HepG2 (cell line): ENCODE results near the gene NMNAT1. TPM values are rescaled to one million over a fixed set of nuclear protein-coding genes. Genes with fewer than 3 reads are reported as not detected.

Source experiments
- ATM ChIP-seq: fragments of 450-650 bp; IDR thresholded peaks from 2 replicates; pipeline ENCODE4 v1.7.1; 2017; ENCODE audit warnings: mild to moderate bottlenecking, borderline replicate concordance
- ATRX ChIP-seq: sonication (generic); formaldehyde crosslinking; IDR thresholded peaks from 2 replicates; pipeline ENCODE4 v1.4.0; 2020; ENCODE audit warnings: missing genetic modification reagents, borderline replicate concordance
- DMAP1 ChIP-seq: IDR thresholded peaks from 2 replicates; pipeline ENCODE4 v1.6.1; 2016
- FOSL2 ChIP-seq: sonication (generic); formaldehyde crosslinking; IDR thresholded peaks from 2 replicates; pipeline ENCODE4 v1.4.0; 2020; ENCODE audit warnings: missing genetic modification reagents
- JUND ChIP-seq: sonication (generic); formaldehyde crosslinking; IDR thresholded peaks from 2 replicates; pipeline ENCODE4 v1.8.0; 2022; ENCODE audit warnings: mild to moderate bottlenecking, missing genetic modification reagents
- LCORL ChIP-seq, 2 experiments: fragments of 450-650 bp in 1 of 2; sonication (generic) in 1 of 2; formaldehyde crosslinking in 1 of 2; IDR thresholded peaks; 2 replicates each; pipeline versions ENCODE4 v1.5.0 to v1.6.1; 2017 to 2020; ENCODE audit warnings: antibody characterized with exemption in 1 of 2, missing genetic modification reagents in 1 of 2
- MXI1 ChIP-seq: IDR thresholded peaks from 3 replicates; pipeline ENCODE4 v1.6.1; 2012; ENCODE audit warnings: low read depth, low read length, inconsistent platforms, borderline replicate concordance
- RNF2 ChIP-seq: fragments of 450-650 bp; conservative IDR thresholded peaks from 2 replicates; pipeline ENCODE4 v1.6.1; 2016; ENCODE audit warnings: low read depth
- SMAD3 ChIP-seq: sonication (generic); formaldehyde crosslinking; IDR thresholded peaks from 2 replicates; pipeline ENCODE4 v1.4.0; 2020; ENCODE audit warnings: missing genetic modification reagents
- SRF ChIP-seq: IDR thresholded peaks from 2 replicates; pipeline ENCODE4 v1.6.1; 2011; ENCODE audit warnings: mild to moderate bottlenecking, low read depth, low read length, moderate library complexity
- ZNF549 ChIP-seq: sonication (generic); formaldehyde crosslinking; IDR thresholded peaks from 2 replicates; pipeline ENCODE4 v1.5.0; 2020; ENCODE audit warnings: missing genetic modification reagents
- ZNF552 ChIP-seq: sonication (generic); formaldehyde crosslinking; IDR thresholded peaks from 2 replicates; pipeline ENCODE4 v1.9.0; 2022; ENCODE audit warnings: missing genetic modification reagents, mild to moderate bottlenecking, borderline replicate concordance
- ZNF841 ChIP-seq: sonication (generic); formaldehyde crosslinking; IDR thresholded peaks from 2 replicates; pipeline ENCODE4 v1.8.1; 2023; ENCODE audit warnings: missing genetic modification reagents, borderline replicate concordance
- ZNF879 ChIP-seq: sonication (generic); formaldehyde crosslinking; IDR thresholded peaks from 2 replicates; pipeline ENCODE4 v1.8.1; 2023; ENCODE audit warnings: missing genetic modification reagents
- polyA plus RNA-seq, 8 experiments: library from polyadenylated mRNA; depleted of rRNA in 3 of 8; stranded (reverse) in 7 of 8; unstranded in 1 of 8; fragments of >200 nt; fragmentation: Illumina TruSeq in 4 of 8; extraction: Trizol in 4 of 8; gene quantifications; 2 replicates each; pipeline versions ENCODE4 v1.2.1 to v1.2.3, GENCODE V29; 2011 to 2016; ENCODE audit warnings: low read depth in 4 of 8, missing spikeins in 1 of 8, mixed read lengths in 1 of 8; ENCODE audit not compliant: insufficient read depth in 1 of 8
- total RNA-seq, 5 experiments: library from RNA; depleted of rRNA; stranded (reverse); fragments of >200 nt; fragmentation: Illumina TruSeq; extraction: Trizol; gene quantifications; 2 replicates each; pipeline ENCODE4 v1.2.3, GENCODE V29; 2016; ENCODE audit warnings: low read depth in 1 of 5
- TF ChIP-seq, protein P1 (sequence below): sonication (generic); formaldehyde crosslinking; IDR thresholded peaks from 2 replicates; pipeline ENCODE4 v1.4.0; 2020; ENCODE audit warnings: missing genetic modification reagents
- TF ChIP-seq, protein P2 (sequence below): sonication (generic); formaldehyde crosslinking; IDR thresholded peaks from 2 replicates; pipeline ENCODE4 v1.5.0; 2020; ENCODE audit warnings: missing genetic modification reagents
- TF ChIP-seq, protein P3 (sequence below): sonication (generic); formaldehyde crosslinking; IDR thresholded peaks from 2 replicates; pipeline ENCODE4 v1.4.0; 2020; ENCODE audit warnings: missing genetic modification reagents, mild to moderate bottlenecking, borderline replicate concordance
- TF ChIP-seq, protein P4 (sequence below): sonication (generic); formaldehyde crosslinking; IDR thresholded peaks from 2 replicates; pipeline ENCODE4 v1.4.0; 2020; ENCODE audit warnings: mild to moderate bottlenecking, missing genetic modification reagents
- TF ChIP-seq, protein P5 (sequence below): sonication (generic); formaldehyde crosslinking; IDR thresholded peaks from 2 replicates; pipeline ENCODE4 v1.4.0; 2020; ENCODE audit warnings: mild to moderate bottlenecking, missing genetic modification reagents

The NMNAT1 gene
- total and polyA plus RNA-seq, 2 of the 13 experiments (the other 11 are each of a cell fraction or from before 2014, with no cell fraction given): 5.6 to 12.2 TPM

- TF ChIP-seq, protein P1, sequence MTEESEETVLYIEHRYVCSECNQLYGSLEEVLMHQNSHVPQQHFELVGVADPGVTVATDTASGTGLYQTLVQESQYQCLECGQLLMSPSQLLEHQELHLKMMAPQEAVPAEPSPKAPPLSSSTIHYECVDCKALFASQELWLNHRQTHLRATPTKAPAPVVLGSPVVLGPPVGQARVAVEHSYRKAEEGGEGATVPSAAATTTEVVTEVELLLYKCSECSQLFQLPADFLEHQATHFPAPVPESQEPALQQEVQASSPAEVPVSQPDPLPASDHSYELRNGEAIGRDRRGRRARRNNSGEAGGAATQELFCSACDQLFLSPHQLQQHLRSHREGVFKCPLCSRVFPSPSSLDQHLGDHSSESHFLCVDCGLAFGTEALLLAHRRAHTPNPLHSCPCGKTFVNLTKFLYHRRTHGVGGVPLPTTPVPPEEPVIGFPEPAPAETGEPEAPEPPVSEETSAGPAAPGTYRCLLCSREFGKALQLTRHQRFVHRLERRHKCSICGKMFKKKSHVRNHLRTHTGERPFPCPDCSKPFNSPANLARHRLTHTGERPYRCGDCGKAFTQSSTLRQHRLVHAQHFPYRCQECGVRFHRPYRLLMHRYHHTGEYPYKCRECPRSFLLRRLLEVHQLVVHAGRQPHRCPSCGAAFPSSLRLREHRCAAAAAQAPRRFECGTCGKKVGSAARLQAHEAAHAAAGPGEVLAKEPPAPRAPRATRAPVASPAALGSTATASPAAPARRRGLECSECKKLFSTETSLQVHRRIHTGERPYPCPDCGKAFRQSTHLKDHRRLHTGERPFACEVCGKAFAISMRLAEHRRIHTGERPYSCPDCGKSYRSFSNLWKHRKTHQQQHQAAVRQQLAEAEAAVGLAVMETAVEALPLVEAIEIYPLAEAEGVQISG (CRISPR knock-in tag): peak; percentile 62; the same call in 1 of the 2 replicates
- no peak for TF ChIP-seq RNF2
- no peak for TF ChIP-seq ATM
- no peak for TF ChIP-seq SRF
- TF ChIP-seq MXI1: peak; percentile 97; the same call in 2 of the 3 replicates
- TF ChIP-seq DMAP1 (CRISPR knock-in tag): no peak
- TF ChIP-seq ZNF841: no peak
- TF ChIP-seq, protein P2, sequence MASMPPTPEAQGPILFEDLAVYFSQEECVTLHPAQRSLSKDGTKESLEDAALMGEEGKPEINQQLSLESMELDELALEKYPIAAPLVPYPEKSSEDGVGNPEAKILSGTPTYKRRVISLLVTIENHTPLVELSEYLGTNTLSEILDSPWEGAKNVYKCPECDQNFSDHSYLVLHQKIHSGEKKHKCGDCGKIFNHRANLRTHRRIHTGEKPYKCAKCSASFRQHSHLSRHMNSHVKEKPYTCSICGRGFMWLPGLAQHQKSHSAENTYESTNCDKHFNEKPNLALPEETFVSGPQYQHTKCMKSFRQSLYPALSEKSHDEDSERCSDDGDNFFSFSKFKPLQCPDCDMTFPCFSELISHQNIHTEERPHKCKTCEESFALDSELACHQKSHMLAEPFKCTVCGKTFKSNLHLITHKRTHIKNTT (CRISPR knock-in tag): no peak
- TF ChIP-seq JUND (CRISPR knock-in tag): no peak
- no peak for TF ChIP-seq LCORL (IDR thresholded peaks at IDR 0.05)
- TF ChIP-seq LCORL (CRISPR knock-in tag; IDR thresholded peaks at IDR 0.05): peak; percentile 76; the same call in 1 of the 2 replicates
- TF ChIP-seq, protein P3, sequence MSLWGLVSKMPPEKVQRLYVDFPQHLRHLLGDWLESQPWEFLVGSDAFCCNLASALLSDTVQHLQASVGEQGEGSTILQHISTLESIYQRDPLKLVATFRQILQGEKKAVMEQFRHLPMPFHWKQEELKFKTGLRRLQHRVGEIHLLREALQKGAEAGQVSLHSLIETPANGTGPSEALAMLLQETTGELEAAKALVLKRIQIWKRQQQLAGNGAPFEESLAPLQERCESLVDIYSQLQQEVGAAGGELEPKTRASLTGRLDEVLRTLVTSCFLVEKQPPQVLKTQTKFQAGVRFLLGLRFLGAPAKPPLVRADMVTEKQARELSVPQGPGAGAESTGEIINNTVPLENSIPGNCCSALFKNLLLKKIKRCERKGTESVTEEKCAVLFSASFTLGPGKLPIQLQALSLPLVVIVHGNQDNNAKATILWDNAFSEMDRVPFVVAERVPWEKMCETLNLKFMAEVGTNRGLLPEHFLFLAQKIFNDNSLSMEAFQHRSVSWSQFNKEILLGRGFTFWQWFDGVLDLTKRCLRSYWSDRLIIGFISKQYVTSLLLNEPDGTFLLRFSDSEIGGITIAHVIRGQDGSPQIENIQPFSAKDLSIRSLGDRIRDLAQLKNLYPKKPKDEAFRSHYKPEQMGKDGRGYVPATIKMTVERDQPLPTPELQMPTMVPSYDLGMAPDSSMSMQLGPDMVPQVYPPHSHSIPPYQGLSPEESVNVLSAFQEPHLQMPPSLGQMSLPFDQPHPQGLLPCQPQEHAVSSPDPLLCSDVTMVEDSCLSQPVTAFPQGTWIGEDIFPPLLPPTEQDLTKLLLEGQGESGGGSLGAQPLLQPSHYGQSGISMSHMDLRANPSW (CRISPR knock-in tag): no peak
- TF ChIP-seq ZNF879: no peak
- 0 out of 2 replicates have a peak, but pooled peaks have one; percentile 20 for TF ChIP-seq SMAD3 (CRISPR knock-in tag)
- TF ChIP-seq, protein P4, sequence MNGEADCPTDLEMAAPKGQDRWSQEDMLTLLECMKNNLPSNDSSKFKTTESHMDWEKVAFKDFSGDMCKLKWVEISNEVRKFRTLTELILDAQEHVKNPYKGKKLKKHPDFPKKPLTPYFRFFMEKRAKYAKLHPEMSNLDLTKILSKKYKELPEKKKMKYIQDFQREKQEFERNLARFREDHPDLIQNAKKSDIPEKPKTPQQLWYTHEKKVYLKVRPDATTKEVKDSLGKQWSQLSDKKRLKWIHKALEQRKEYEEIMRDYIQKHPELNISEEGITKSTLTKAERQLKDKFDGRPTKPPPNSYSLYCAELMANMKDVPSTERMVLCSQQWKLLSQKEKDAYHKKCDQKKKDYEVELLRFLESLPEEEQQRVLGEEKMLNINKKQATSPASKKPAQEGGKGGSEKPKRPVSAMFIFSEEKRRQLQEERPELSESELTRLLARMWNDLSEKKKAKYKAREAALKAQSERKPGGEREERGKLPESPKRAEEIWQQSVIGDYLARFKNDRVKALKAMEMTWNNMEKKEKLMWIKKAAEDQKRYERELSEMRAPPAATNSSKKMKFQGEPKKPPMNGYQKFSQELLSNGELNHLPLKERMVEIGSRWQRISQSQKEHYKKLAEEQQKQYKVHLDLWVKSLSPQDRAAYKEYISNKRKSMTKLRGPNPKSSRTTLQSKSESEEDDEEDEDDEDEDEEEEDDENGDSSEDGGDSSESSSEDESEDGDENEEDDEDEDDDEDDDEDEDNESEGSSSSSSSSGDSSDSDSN: peak; percentile 45; the same call in 1 of the 2 replicates
- no peak for TF ChIP-seq ATRX (CRISPR knock-in tag)
- TF ChIP-seq ZNF552 (CRISPR knock-in tag): no peak; the same call in 1 of the 2 replicates
- no peak for TF ChIP-seq ZNF549
- no peak; the same call in 1 of the 2 replicates for TF ChIP-seq FOSL2 (CRISPR knock-in tag)
- TF ChIP-seq, protein P5, sequence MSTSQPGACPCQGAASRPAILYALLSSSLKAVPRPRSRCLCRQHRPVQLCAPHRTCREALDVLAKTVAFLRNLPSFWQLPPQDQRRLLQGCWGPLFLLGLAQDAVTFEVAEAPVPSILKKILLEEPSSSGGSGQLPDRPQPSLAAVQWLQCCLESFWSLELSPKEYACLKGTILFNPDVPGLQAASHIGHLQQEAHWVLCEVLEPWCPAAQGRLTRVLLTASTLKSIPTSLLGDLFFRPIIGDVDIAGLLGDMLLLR (CRISPR knock-in tag): no peak
Observed at GRCh38 chr1:10032590-10033358, 89.5 kb downstream of the NMNAT1 start, which contains the start of gene UBE4B (continued).
